GM21737 (cell line): ENCODE data around the gene GPX7.

ENCODE experiments used
- ATAC-seq: cut with Tn5 transposase; IDR thresholded peaks from one replicate; pipeline ENCODE4 v1.9.1; 2021; ENCODE audit warnings: mild to moderate bottlenecking, moderate library complexity; ENCODE audit not compliant: unreplicated experiment

Gene GPX7

GRCh38 chr1:52627028-52627427, 24.9 kb downstream of the GPX7 start:
- no peak for ATAC-seq

DNA sequence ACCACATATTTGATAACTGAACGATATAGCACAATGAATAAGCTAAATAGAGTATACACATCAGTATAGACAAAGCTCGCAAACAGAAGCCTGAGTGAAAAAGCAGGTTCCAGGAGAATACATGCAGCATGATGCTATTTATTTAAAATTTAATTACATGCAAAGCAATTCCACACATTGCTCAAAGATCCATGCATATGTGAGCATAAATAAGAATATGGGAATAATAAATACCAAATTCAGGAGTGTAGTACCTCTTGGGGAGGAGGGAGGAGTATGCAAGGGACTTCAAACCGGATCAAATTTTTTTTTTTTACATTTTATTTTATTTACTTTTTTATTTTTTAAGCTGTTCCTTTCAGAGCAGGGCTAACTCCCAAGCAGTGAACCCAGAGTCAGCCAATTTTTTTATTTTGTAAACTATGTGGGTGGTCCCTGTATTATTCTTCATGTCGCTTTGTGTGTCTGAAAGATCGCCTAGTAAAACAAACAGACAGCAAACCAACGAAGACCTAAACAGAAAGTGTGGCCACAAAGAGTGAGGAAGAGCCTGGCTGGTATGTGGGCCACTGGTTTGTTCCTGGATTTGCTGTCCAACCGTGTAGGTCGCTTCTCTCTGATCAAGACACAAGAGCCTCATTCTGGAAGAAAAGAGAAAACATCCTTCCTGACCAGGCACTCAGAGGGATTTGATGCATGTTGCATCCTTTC, 26.6 kb downstream of the GPX7 start:
- no peak for ATAC-seq

DNA sequence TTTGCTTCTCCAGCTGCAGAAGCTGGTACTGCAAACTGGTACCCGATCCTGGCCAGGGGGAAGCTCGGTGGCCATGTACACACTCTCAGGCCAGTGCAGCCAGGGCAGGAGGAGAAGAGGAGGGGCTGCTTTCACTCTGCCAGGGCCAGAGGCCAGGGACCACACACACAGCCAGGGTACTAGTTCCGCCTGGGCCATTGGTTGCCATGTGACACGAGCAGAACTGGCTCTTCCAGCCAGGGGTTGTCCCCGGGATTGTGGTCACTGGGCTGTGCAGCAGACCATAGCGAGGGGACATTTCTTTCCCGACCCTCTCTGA, 27.1 kb downstream of the GPX7 start:
- no peak for ATAC-seq

DNA sequence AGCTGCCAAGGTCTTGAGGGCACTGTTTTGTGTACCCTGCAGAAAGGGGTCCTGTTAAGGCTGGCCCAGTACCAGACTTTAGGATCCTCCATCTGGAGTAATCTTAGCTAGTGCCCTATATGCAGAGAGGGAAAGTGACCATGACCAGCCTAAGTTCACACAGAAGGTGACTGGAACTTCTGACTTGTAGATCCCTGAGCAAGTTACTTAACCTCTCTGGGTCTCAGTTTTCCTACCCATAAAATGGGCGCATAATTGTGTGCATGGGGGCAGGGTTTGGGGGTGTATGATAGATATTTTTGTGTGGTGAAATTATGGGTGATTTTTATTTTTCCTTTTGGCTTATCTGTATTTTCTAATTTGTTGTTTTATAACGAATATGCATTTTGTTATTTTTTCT, 27.5 kb downstream of the GPX7 start:
- no peak for ATAC-seq

DNA sequence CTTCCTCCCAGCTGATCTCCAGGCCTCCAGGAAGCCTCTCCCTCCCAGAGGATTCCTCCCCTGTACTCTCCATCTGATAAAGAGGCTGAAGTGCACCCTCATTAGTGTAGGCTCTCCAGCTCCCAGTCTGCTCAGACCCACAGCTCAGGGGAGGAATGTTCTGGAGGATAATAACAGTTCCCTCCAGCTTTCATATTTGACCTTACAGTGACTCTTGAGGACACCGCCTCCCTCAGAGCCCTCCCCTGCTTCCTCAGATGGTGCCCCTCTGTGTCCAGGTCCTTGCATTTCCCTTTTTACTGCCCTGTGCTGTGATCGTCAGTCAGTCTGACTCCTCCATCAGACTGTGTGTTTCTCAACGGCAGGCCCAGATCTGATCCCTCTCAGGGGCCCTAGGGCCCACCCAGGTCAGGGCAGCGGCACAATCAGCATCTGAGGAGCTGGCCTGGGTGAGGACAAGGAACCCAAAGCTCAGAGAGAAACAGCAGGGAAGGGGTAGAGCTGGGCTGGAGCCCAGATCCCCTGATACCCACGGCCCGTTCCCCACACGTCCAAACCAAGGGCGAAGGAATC, 29.7 kb downstream of the GPX7 start:
- ATAC-seq, result no peak

GRCh38 chr1:52632732-52633290, 30.6 kb downstream of the GPX7 start, which contains the start of gene SHISAL2A:
SHISAL2A (plus strand) TSS chr1:52633168; CDS start chr1:52633494, 326 bp downstream.
- ATAC-seq, result no peak

DNA sequence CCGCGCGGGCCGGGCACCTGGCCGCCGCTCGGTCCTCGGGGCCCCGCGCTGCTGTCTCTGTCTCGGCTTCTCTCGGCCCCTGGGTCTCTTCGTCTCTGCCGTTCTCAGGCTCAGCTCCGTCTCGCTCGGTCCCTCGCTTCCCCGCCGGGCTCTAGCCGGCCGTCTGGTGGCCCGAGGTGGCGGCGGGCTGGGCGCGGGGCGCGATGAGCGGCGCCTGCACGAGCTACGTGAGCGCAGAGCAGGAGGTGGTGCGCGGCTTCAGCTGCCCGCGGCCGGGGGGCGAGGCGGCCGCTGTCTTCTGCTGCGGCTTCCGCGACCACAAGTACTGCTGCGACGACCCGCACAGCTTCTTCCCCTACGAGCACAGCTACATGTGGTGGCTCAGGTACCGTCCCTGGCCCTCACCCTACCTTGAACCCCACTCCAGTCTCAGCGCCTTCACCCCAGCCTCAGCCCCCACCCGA, 31.2 kb downstream of the GPX7 start:
- ATAC-seq, result no peak

GRCh38 chr1:52634111-52634510, 31.9 kb downstream of the GPX7 start:
- ATAC-seq, result no peak

- no peak for ATAC-seq
Measured at GRCh38 chr1:52635321-52636089, 33.3 kb downstream of the GPX7 start.

DNA sequence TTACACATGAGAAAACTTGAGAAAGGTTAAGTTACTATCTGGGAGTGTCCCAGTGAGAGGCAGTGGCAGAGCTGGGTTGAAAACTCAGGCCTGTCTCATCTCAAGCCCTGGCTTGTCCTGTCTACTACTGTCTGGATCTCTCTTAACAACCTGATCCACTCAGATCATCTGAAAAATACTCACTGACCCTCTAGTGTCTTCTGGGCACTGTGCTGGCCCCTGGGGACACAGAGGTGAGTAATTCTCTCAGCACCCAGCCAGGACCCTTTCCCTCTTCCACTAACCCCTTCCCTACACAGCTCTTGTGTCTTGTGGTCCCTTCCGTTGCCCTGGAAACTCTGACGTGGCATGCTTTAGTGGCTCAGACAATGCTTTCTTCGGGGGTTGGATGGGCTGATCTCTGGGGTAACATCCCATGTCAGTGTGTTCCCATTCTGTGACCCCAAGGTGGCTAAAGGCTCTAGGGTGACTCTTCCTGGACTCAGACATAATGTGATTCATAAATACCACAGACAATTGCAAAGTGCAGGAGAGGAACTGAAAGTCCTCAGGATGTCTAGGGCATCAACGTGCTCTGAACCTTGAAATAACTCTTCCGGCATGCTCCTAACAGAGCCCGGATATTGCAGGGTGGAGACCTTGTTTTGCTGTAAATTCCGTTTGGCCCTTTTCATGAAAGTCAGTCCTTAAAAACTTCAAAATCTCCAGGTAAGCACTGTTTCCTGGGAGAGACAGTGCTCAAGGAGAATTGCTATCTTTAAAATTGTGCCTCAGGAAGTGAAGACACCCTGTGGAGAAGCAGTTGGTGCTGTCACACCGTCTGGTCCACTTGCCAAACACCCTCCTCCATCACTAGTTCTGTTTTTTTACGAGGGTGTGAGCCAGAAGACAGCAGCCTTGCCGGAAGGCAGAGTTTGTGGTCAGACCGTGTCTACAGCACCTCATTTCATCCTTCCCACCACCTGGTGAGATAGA, 34.8 kb downstream of the GPX7 start:
- peak; percentile 75 for ATAC-seq

GRCh38 chr1:52637946-52638345, 35.8 kb downstream of the GPX7 start:
- ATAC-seq, result no peak

DNA sequence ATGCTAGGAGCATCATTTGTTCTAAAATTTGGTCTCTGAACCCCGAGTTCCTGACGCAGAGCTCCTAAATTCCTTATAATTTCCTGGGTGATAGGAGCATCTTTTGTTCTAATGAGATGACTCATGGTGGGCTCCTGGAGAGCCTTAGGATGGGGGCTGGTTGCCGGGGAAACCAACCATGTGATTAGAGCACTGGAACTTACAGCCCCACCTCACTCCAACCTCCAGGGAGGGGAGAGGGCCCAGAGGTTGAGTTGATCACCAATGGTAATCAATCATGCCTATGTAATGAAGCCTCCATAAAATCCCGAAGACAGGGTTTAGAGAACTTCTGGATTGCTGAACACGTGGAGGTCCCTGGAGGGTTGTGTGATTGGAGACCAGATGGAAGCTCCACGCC, 38.5 kb downstream of the GPX7 start:
- ATAC-seq, result no peak

GRCh38 chr1:52641307-52641706, 39.1 kb downstream of the GPX7 start:
- no peak for ATAC-seq

DNA sequence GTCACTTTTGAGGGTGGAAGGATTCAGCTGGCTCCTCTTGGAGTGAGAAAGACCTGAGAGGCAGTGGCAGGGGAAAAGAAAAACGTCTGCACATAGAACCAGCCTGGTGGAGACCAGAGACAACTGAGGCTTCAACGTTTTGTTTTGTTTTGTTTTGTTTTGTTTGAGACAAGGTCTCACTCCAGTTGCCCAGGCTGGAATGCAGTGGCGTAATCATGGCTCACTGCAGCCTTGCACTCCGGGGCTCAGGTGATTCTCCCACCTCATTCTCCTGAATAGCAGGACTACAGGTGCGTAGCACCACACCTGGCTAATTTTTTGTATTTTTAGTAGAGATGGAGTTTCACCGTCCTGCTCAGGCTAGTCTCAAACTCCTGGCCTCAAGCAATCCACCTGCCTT, 43.1 kb downstream of the GPX7 start:
- ATAC-seq, result no peak

DNA sequence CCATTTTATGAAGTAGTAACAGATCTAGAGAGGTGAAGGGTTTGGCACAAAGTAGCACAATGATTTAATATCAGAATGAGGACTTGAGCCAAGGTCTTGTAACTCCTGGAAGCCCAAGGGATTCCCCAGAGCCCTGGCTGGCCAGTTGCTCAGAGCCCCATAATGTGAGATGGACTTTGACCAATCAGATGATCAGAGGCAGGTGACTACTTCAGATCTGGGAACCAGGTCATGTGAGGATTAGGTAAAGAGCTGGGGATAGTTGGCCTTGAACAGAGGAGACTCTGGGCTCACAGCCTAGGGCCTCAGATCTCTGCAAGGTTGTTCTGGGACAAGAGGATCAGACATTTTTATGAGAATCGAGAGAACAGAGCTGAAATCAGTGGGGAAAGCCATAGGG, 49.7 kb downstream of the GPX7 start:
- no peak for ATAC-seq

DNA sequence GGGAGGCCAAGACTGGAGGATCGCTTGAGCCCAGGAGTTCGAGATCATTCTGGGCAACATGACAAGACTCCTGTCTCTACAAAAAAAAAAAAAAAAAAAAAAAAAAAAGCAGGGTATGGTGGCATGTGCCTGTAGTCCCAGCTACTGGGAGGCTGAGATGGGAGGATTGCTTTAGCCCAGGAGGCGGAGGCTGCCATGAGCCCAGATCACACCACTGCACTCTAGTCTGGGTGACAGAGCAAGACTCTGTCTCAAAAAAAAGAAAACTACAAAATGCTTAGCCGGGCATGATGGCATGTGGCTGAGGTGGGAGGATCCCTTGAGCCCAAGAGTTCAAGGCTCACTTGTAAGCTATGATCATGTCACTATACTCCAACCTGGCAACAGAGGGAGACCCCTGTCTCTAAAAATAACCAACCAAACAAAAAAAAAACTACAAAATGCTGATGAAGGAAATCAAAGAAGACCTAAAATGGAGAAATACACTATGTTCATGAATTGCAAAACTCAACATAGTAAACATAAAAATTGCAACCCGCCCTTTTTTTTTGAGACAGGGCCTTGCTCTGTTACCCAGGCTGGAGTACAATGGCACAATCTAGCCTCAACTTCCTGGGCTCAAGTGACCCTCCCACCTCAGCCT, 51.2 kb downstream of the GPX7 start:
- ATAC-seq, result no peak

- no peak for ATAC-seq
Measured at GRCh38 chr1:52654063-52654462, 51.9 kb downstream of the GPX7 start.

- ATAC-seq, result no peak
Measured at GRCh38 chr1:52657702-52658101, 55.5 kb downstream of the GPX7 start.
